ENCODE measurements around the gene DNM3. TPM values are rescaled to one million over a fixed set of nuclear protein-coding genes. Genes with fewer than 3 reads are reported as not detected.

The DNM3 gene
- polyA plus RNA-seq, 1 donor (not counting 4 experiments of a cell fraction or from before 2014, with no cell fraction given) = 2.0 TPM

- dilution Hi-C loops (cut with MboI; ENCODE audit: extremely low pct_ligation_motif_present, low sequenced_read_pairs) = loop anchor here (10.0 to 25.0 kb wide), 2 partner anchors 179 to 347 kb away; no protein-coding TSS in a partner anchor
- Histone ChIP-seq H3K27ac (ENCODE audit: control insufficient read depth, insufficient read depth, low read length) (no peak overlapping the region), H3K4me1 (ENCODE audit: control insufficient read depth, extremely low read depth, insufficient read depth, low read length) (no peaks in the 10 kb centered on the region), H3K9me3 (ENCODE audit: control insufficient read depth, low read depth, low read length) (no peaks in the 10 kb centered on the region), H3K9me1 (ENCODE audit: control insufficient read depth, extremely low read depth, insufficient read depth, low read length) (no peaks in the 10 kb centered on the region), H2AFZ (ENCODE audit: control insufficient read depth, low read length) (no peak overlapping the region), H3K9ac (ENCODE audit: control insufficient read depth, extremely low read depth, insufficient read depth, low read length) (no peak overlapping the region), H4K20me1 (ENCODE audit: control insufficient read depth, extremely low read depth, insufficient read depth, low read length) (no peaks in the 10 kb centered on the region), H3K4me2 (ENCODE audit: control insufficient read depth, extremely low read depth, insufficient read depth, low read depth, low read length) (no peak overlapping the region), H3K27me3 (ENCODE audit: control insufficient read depth, extremely low read depth, insufficient read depth, low read length) (no peaks in the 10 kb centered on the region), H3K79me2 (ENCODE audit: control insufficient read depth, insufficient read depth, low read length) (no peaks in the 10 kb centered on the region), H3K36me3 (ENCODE audit: control insufficient read depth in 2 of 2, extremely low read depth in 1 of 2, insufficient read depth in 2 of 2, low read length in 2 of 2) (no peaks in the 10 kb centered on the region), H3K4me3 (ENCODE audit: control insufficient read depth in 2 of 3, extremely low read depth in 1 of 3, insufficient read depth in 2 of 3, low read depth in 1 of 3, low read length in 3 of 3) (no peak overlapping the region)
- FAIRE-seq (no peak), DNase-seq (ENCODE audit: low read depth, low spot score) (no peak)
- TF ChIP-seq CTCF (optimal IDR thresholded peaks at IDR 0.05 in 1 of 3, IDR thresholded peaks at IDR 0.05 in 1 of 3, conservative IDR thresholded peaks at IDR 0.05 in 1 of 3; ENCODE audit: extremely low read depth in 1 of 3, insufficient read depth in 2 of 3, low read length in 3 of 3) (no peak), EZH2 (IDR thresholded peaks at IDR 0.05; ENCODE audit: low read length) (no peak)
Observed at GRCh38 chr1:171984262-171984661, 143.0 kb downstream of the DNM3 start.

DNA sequence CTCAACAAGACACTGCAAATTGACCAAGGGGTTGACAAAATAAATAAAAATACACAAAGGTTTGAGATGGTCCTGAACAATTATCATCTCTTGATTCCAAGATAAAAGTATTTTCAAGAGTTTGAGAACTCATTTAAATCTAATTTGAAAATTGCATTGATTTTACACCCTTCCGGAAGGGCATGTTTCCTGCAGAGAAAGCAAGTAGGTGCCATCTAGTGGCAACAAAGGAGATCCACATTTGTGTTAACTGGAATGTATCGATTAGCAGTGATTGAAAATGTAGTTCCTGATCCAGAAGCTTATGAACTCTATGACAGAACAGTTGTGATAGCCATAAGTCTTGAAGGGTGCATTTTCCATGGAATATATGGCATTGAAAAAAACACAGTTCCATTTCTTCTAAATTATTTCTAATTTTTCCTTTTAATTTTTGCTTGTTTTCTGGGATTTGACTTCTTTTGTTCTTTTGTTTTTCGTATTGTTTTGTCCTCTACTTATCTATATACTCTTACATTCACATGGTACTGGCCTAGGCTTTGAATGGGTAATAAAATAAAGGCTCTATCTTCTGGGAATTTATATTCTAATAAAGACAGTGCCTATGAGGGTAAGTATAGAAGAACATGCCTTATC is 143.7 kb downstream of the DNM3 start:
- H3K27ac ChIP-seq (ENCODE audit: control insufficient read depth, insufficient read depth, low read length) = no peak overlapping the region
- no peaks in the 10 kb centered on the region for H3K9me3 ChIP-seq (ENCODE audit: control insufficient read depth, low read depth, low read length)
- H2AFZ ChIP-seq (ENCODE audit: control insufficient read depth, low read length) = no peak overlapping the region
- H4K20me1 ChIP-seq (ENCODE audit: control insufficient read depth, extremely low read depth, insufficient read depth, low read length) = no peaks in the 10 kb centered on the region
- DNase-seq (ENCODE audit: low read depth, low spot score) = no peak
- peak; percentile 80 for FAIRE-seq
- no peaks in the 10 kb centered on the region for H3K79me2 ChIP-seq (ENCODE audit: control insufficient read depth, insufficient read depth, low read length)
- no peak overlapping the region for H3K4me3 ChIP-seq (ENCODE audit: control insufficient read depth in 2 of 3, extremely low read depth in 1 of 3, insufficient read depth in 2 of 3, low read depth in 1 of 3, low read length in 3 of 3)
- H3K9me1 ChIP-seq (ENCODE audit: control insufficient read depth, extremely low read depth, insufficient read depth, low read length) = no peaks in the 10 kb centered on the region
- peak; percentile 63 to 65 (median 65) for TF ChIP-seq CTCF (optimal IDR thresholded peaks at IDR 0.05 in 1 of 3, IDR thresholded peaks at IDR 0.05 in 1 of 3, conservative IDR thresholded peaks at IDR 0.05 in 1 of 3; ENCODE audit: extremely low read depth in 1 of 3, insufficient read depth in 2 of 3, low read length in 3 of 3)
- TF ChIP-seq EZH2 (IDR thresholded peaks at IDR 0.05; ENCODE audit: low read length) = no peak
- dilution Hi-C loops (cut with MboI; ENCODE audit: extremely low pct_ligation_motif_present, low sequenced_read_pairs) = loop anchor here (10.0 to 25.0 kb wide), 2 partner anchors 180 to 348 kb away; no protein-coding TSS in a partner anchor
- no peak overlapping the region for H3K4me2 ChIP-seq (ENCODE audit: control insufficient read depth, extremely low read depth, insufficient read depth, low read depth, low read length)
- no peaks in the 10 kb centered on the region for H3K36me3 ChIP-seq (ENCODE audit: control insufficient read depth in 2 of 2, extremely low read depth in 1 of 2, insufficient read depth in 2 of 2, low read length in 2 of 2)
- H3K27me3 ChIP-seq (ENCODE audit: control insufficient read depth, extremely low read depth, insufficient read depth, low read length) = no peaks in the 10 kb centered on the region
- no peak overlapping the region for H3K9ac ChIP-seq (ENCODE audit: control insufficient read depth, extremely low read depth, insufficient read depth, low read length)
- H3K4me1 ChIP-seq (ENCODE audit: control insufficient read depth, extremely low read depth, insufficient read depth, low read length) = no peaks in the 10 kb centered on the region
